Measurements from ENCODE around the gene TEX51. TPM values are rescaled to one million over a fixed set of nuclear protein-coding genes. Genes with fewer than 3 reads are reported as not detected.

Gene TEX51
- polyA plus RNA-seq, 10 donors = not detected

DNA sequence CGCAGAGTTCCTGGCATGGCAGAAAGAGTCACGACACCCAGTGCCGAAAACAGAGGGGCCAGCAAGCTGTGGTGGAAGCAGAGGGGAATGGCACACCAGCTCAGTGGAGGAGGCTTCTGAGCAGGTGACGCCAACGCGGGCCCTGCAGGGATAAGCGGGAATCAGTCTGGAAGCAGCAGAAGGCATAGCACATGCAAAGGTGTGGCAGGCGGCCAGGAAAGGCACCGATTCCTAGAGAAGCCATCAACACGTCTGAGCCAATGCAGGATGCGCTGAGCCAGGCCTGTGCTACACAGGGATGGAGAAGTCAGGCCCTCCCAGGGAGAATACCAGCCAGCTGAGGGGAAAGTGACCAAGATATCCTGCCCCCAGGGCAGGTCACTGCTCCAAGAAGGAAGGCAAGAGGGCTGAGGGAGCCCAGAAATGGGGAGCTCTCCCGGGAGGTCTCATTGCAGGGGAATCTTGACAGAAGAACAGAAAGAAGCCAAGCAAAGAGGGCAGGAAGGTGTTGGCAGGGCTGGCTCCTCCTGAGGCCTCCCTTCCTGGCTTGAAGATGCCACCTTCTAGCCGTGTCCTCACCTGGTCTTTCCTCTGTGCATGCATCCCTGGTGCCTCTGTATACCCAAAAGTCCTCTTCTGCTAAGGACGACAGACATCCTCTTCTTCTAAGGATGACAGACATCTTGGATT is 16.3 kb downstream of the TEX51 start:
- DNase-seq = no peak

DNA sequence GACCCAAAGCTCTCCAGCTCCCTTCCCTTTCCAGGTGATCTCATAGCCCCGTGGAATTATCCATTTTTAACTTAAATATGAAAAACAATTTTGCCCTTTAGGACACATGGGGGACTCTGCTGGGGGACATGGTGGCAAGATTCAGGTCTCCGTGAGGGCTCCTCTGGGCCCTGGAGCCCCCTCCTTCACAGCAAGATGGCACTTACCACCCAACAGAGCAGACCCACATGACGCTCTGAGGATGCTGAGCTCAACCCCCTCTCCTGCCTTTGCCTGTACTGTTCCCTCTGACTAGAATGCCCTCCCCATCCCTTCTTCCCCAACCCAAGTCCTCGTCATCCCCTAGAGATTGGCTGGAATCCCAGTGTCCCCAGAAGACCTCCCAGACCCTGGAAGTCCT is 17.2 kb downstream of the TEX51 start:
- no peak for DNase-seq

DNA sequence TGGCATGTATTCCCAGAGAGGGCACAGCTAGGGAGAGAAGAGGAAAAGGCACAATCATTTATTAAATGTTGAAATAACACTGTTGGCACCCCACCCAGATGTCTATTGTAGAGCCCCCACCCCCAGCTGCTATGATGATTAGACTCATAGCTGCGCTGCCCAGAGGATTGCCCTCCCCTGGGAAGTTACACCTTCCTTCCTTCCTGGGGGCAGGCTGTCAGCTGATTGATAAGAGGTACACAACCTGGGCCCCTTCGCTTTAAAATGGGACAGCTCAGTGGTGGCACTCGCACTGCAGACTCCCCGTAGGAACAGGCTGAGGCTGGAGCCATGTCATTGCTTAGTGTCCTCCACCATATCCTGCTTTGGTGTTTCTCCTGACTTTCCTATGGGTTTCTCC is 18.1 kb downstream of the TEX51 start:
- DNase-seq = no peak

- no peak for DNase-seq
Measured at GRCh38 chr2:126921066-126921465, 22.4 kb downstream of the TEX51 start.

DNA sequence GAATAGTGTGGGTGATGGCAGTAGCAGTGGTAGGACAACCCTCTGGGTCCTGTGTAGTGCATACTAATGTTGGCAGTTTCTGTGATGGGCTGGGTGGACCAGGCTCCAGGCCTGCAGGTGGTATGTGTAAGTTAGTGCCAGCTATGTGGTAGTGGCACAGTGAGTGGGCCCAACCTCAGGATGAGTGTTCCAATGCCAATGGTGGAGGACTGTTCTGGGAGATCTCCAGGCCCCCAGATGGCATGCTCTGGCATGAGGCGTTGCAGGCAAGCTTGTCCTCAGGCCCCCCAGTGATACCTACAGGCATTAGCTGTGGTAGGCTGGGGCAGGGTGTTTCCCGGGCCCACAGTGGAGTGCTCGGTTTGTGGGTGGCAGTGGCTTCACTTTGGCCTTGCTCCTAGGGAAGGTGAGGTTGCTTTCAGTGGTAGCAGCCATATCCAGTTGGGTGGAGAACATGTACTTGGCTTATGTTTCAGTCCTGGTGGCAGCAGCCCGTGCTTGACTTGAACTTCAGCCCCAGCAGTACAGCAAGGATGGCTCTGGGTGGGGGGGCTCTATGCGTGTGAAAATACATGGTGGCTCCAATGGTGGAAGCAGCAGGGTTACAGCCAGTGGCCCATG is 32.4 kb downstream of the TEX51 start:
- no peak for DNase-seq

DNA sequence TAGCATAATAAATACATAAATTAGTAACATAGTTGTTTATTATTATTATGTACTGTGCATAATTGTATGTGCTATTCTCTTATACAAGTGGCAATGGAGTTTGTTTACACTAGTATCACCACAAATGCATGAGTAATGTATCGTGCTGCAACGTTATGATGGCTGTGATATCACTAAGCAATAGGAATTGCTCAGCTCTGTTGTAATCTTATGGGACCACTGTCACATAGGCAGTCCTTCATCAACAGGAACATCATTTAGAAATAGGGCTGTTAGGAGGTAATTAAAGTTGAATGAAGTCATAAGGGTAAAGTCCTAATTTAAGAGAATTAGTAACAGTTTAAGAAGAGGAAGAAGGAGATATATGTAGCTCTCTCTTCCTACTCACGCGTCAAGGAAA is 33.8 kb downstream of the TEX51 start:
- DNase-seq = no peak

DNA sequence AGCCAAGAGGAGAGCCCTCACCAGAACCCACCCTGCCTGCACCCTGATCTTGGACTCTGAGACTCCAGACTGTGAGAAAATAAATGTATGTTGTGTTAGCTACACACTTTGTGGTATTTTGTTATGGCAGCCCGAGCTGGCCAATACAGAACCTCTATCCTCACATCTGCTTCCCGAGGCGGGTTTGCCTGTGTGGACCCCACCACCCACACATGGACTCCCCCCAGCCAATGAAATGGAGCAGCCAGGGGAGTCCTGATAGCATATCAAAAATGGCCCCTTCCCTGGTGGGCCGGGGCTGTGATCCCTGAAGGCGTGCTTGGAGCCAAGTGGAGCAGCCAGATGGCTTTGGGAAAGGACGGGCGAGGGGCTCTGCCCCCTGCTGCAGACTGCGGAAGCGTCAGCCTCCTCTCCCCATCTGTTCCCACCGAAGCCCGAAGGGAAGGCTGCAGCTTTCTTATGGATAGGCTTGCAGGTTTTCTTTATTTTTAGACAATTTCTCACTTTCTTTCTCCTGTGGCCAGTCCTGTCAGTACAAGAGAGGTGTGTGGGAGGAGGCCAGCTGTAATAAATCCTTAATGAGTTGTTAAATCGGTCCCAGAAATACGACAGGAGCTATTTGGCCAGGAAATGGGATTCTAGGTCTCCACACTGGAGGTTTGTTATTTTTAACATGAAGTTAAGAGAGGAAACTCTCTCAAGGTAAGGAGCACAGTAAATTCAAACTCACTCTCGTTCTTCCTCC is 34.4 kb downstream of the TEX51 start:
- no peak for DNase-seq

DNA sequence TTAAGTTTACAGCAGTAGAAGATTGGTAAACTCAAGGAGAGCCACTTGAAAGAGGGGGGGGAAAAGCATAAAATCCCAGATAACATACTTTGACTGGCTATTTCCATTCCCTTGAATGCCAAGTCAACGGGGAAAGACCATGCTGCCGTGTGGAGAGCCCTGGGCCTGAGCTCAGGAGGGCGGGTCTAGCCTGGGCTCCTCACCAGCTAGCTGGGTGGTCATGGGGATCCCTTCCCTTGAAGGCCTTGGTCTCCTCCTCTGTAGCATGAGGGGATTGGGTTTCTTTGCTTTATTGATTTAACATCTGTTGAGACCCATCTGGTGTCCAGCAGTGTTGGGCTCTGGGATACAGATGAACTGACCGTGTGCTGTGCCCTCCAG is 35.0 kb downstream of the TEX51 start:
- no peak for DNase-seq

- no peak for DNase-seq
Measured at GRCh38 chr2:126934809-126935208, 36.1 kb downstream of the TEX51 start.

DNA sequence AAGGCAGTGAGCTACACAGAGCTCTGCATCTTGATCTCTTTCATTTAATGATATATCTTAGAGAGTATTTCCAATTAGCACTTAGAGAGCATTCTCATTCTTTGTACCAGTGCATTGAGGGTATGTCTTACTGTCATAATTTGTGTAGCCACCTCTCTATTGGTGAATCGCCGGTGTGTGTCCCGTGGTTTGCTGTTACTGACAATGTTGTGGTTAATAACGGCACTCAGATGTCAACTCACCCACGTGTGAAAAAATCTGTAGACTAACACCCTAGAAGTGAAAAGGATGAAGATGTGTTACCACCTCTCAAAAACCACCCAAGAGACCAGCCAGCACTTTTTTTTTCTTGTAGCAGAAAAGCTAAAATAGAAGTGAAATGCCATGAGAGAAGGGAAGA is 37.1 kb downstream of the TEX51 start:
- no peak for DNase-seq

DNA sequence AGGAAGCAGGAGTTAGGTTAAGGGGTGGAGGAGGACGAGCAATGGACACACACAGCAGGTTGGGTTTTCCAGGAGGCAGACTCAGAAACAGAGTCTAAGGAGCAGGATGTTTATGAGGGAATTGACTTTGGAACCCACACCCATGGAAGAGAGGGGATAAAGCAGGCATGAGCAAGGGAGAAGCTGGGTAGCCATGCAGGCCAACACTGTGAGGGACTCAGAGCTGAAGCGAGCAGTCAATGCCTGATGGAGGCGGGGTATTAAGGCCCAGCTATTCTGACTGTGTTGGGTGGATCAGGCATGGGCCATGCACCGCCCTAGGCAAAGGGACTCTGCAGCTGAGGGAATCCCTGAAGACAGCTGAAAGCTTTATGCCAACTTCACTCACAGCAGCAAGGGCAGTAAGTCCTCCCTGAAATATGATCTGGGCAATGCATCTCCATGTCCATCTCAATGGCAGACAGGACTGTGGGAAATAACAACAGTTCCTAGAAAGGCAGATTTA is 37.6 kb downstream of the TEX51 start:
- peak in 1 of 3 donors; percentile 24 for DNase-seq

- DNase-seq = no peak
Measured at GRCh38 chr2:126940331-126940730, 41.6 kb downstream of the TEX51 start.

GRCh38 chr2:126942427-126943203 is 43.9 kb downstream of the TEX51 start:
- no peak for DNase-seq

DNA sequence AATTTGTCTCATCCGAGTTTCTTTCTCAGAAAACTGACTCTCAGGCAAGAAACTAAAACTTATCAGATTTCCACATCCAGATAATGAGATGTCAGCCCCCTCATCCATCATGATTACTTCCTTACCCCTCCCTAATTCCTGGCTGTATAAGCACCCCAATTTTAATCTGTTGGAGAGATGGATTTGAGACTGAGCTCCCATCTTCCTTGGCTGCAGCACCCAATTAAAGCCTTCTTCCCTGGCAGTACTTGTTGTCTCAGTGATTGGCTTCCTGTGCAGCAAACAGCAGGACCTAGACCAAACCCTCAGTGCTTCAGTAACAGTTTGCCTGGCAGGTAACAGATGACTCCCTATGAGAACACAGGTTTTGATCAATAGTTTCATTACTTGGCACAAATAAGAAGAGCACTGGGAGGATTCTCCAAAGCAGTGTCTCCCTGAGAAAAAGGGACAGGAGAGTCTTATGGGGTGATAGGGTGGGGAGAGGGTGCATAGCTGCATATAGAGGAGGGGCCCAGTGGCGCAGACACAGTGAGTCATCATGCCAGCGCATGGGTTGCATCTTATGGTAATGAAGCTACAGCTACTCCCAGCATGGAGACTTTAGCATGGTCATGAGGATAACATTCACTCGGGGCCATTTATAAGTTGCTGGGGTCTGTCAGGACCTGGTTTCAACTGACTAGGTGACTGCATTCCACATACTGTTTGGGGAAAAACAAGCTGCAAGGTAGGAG is 45.1 kb downstream of the TEX51 start:
- DNase-seq = no peak

- DNase-seq = no peak
Measured at GRCh38 chr2:126945118-126945517, 46.4 kb downstream of the TEX51 start.

- peak in 1 of 3 donors; percentile 36 for DNase-seq
Measured at GRCh38 chr2:126946318-126947102, 47.8 kb downstream of the TEX51 start.

DNA sequence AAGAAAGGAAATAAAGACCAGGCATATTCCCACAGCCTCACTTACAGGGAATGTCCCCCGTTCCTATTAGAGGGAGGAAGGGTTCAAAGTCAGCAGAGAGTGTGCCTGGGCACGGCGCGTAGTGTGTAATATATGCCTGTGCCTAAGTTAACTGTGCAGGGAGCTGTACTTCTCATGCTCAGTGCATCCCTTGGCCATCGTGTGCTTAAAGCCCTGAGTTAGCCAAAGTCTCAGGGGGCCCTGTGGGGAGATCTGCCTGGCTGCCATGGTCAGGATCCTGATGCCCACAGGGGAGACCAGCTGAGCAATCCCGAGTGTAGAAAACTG is 48.4 kb downstream of the TEX51 start:
- DNase-seq = no peak

- DNase-seq = no peak
Measured at GRCh38 chr2:126949775-126950174, 51.1 kb downstream of the TEX51 start.

DNA sequence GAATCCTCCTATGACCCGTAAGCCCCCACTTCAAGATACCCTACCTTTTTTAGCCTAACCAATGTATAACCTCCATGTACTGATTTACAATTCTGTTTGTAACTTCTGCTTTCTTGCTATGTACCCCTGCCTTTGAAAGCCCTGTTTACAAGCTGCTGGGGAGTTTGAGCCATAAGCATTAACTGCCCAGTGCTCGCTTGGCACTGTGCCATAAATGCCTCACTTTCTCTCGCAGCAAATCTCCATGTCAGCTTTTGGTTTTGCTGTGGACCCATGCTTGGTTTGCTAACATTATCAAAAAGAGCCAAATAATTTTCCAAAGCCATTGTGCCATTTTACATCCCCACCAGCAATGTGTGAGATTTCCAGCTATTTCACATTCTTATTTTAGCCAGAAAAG is 51.8 kb downstream of the TEX51 start:
- no peak for DNase-seq

All from muscle of back (tissue), 11 donors.